Smooth muscle cell (in vitro differentiated cells): ENCODE data around the gene MYOCOS. TPM values are rescaled to one million over a fixed set of nuclear protein-coding genes. Genes with fewer than 3 reads are reported as not detected.
"Not testable (repeated sequence)": the region's sequence is repeated elsewhere in the genome, so short reads cannot be mapped to it uniquely, and the experiment has no call there.

Experiments
- DNase-seq: peaks from one replicate; lab custom pipeline; 2025; ENCODE audit not compliant: unreplicated experiment; lab: John Stamatoyannopoulos, UW
- H2AFZ ChIP-seq: fragments of 200-600 bp; sonication (generic); 2 replicates; pipeline ENCODE4 v1.6.0; 2016; ENCODE audit warnings: antibody characterized with exemption, low read depth, mild to moderate bottlenecking
- H3F3A ChIP-seq: fragments of 200-600 bp; sonication (generic); 2 replicates; pipeline ENCODE4 v1.6.0; 2017; ENCODE audit warnings: antibody characterized with exemption, low read depth
- H3K27ac ChIP-seq: fragments of 200-600 bp; sonication (generic); 2 replicates; pipeline ENCODE4 v1.5.1; 2016; ENCODE audit warnings: low read depth, mild to moderate bottlenecking
- H3K27me3 ChIP-seq: fragments of 200-600 bp; sonication (generic); 2 replicates; pipeline ENCODE4 v1.6.1; 2016; ENCODE audit warnings: low read depth, mild to moderate bottlenecking
- H3K36me3 ChIP-seq: fragments of 200-600 bp; sonication (generic); 2 replicates; pipeline ENCODE4 v1.5.1; 2016; ENCODE audit warnings: low read depth
- H3K4me1 ChIP-seq: fragments of 200-600 bp; sonication (generic); 2 replicates; pipeline ENCODE4 v1.5.1; 2016; ENCODE audit warnings: low read depth
- H3K4me2 ChIP-seq: fragments of 200-600 bp; sonication (generic); 2 replicates; pipeline ENCODE4 v1.6.0; 2016; ENCODE audit warnings: mild to moderate bottlenecking
- H3K4me3 ChIP-seq: fragments of 200-600 bp; sonication (generic); 2 replicates; pipeline ENCODE4 v1.5.1; 2016; ENCODE audit warnings: mild to moderate bottlenecking
- H3K79me2 ChIP-seq: fragments of 200-600 bp; sonication (generic); 2 replicates; pipeline ENCODE4 v1.6.0; 2016; ENCODE audit warnings: low read depth, mild to moderate bottlenecking
- H3K9ac ChIP-seq: fragments of 200-600 bp; sonication (generic); 2 replicates; pipeline ENCODE4 v1.6.0; 2016; ENCODE audit warnings: low read depth
- H3K9me3 ChIP-seq: fragments of 200-600 bp; sonication (generic); replicated peaks from 2 replicates; pipeline ENCODE4 v1.5.1; 2016; ENCODE audit warnings: low read depth
- H4K20me1 ChIP-seq: fragments of 200-600 bp; sonication (generic); 2 replicates; pipeline ENCODE4 v1.6.0; 2016; ENCODE audit warnings: low read depth
- WGBS: methylation state at CpG from one replicate; pipeline ENCODE4 v1.1.7; 2016; ENCODE audit warnings: low lambda C conversion rate; 5-methylcytosine and 5-hydroxymethylcytosine counted together
- polyA plus RNA-seq: library from polyadenylated mRNA; unstranded; fragments of >200 nt; fragmentation: Nextera tagmentation; extraction: Ambion mirVana; gene quantifications from 2 replicates; pipeline ENCODE4 v1.2.1, GENCODE V29; 2016
- total RNA-seq: library from RNA; depleted of rRNA; stranded (reverse); fragments of >200 nt; gene quantifications from 2 replicates; pipeline ENCODE4 v1.2.3, GENCODE V29; 2014
- TF ChIP-seq, protein P1 (sequence below): fragments of 200-600 bp; sonication (generic); IDR thresholded peaks from 2 replicates; pipeline ENCODE4 v1.5.1; 2017; ENCODE audit warnings: borderline replicate concordance, mild to moderate bottlenecking, antibody characterized with exemption; ENCODE audit not compliant: insufficient read depth, poor library complexity, severe bottlenecking

MYOCOS gene
- total and polyA plus RNA-seq, 2 experiments from 2014 or later: not detected

DNA sequence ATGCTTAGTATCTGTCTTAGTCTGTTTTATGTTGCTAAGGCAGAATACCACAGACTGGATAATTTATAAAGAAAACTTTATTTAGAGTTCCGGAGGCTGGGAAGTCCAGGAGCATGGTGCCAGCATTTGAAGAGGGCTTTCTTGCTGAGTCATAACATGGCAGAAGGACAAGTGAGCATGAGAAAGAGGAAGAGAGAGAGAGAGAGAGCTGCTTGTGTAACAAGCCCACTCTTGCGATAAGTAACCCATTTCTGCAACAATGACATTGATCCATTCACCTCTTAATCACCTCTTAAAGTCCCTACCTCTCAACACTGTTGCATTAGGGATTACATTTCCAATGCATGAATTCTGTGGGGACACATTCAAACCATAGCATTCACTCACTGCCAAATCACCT, 11.7 kb upstream of the MYOCOS start:
- DNase-seq: no peak
- Histone ChIP-seq H3K27me3 (no peaks in the 10 kb centered on the region), H3K4me3 (no peak overlapping the region), H3K4me2 (no peak overlapping the region), H3K9ac (no peak overlapping the region), H3K36me3 (no peaks in the 10 kb centered on the region), H3K27ac (no peak overlapping the region), H3K9me3 (no peaks in the 10 kb centered on the region), H3K79me2 (no peaks in the 10 kb centered on the region), H3K4me1 (no peaks in the 10 kb centered on the region), H3F3A (no peaks in the 10 kb centered on the region), H4K20me1 (no peaks in the 10 kb centered on the region), H2AFZ (no peak overlapping the region)
- TF ChIP-seq, protein P1, sequence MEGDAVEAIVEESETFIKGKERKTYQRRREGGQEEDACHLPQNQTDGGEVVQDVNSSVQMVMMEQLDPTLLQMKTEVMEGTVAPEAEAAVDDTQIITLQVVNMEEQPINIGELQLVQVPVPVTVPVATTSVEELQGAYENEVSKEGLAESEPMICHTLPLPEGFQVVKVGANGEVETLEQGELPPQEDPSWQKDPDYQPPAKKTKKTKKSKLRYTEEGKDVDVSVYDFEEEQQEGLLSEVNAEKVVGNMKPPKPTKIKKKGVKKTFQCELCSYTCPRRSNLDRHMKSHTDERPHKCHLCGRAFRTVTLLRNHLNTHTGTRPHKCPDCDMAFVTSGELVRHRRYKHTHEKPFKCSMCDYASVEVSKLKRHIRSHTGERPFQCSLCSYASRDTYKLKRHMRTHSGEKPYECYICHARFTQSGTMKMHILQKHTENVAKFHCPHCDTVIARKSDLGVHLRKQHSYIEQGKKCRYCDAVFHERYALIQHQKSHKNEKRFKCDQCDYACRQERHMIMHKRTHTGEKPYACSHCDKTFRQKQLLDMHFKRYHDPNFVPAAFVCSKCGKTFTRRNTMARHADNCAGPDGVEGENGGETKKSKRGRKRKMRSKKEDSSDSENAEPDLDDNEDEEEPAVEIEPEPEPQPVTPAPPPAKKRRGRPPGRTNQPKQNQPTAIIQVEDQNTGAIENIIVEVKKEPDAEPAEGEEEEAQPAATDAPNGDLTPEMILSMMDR: no peak
- 93% methylated on average over 2 of the region's 2 CpGs for WGBS

DNA sequence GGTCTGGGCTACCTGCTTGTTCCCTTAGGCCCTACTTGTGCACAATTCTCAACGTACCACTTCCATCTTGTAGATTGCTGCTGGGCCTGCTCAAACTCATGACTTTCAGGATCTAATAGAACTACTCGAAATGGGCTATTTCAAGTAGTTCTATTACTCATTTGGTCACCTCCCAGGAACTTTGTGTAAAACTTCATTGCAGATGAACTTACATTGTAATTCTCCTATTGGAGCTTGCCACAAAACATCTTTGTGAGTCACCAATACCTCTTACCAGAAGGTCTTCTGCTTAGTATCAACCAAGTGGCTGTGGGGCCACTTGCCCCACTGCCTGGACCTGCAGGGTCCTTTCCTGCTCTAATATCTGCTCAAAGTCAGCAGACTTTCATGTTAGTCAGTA, 10.7 kb upstream of the MYOCOS start:
- H3K4me2 ChIP-seq: no peak overlapping the region
- no peaks in the 10 kb centered on the region for H3K36me3 ChIP-seq
- H3K4me1 ChIP-seq: no peaks in the 10 kb centered on the region
- no peaks in the 10 kb centered on the region for H3K9me3 ChIP-seq
- H3K79me2 ChIP-seq: no peaks in the 10 kb centered on the region
- TF ChIP-seq, protein P1: no peak
- 64% methylated on average over 2 of the region's 2 CpGs for WGBS
- no peak overlapping the region for H3K9ac ChIP-seq
- DNase-seq: no peak
- no peaks in the 10 kb centered on the region for H4K20me1 ChIP-seq
- no peak overlapping the region for H3K27ac ChIP-seq
- H3F3A ChIP-seq: no peaks in the 10 kb centered on the region
- no peaks in the 10 kb centered on the region for H3K27me3 ChIP-seq
- no peak overlapping the region for H2AFZ ChIP-seq
- H3K4me3 ChIP-seq: no peak overlapping the region

DNA sequence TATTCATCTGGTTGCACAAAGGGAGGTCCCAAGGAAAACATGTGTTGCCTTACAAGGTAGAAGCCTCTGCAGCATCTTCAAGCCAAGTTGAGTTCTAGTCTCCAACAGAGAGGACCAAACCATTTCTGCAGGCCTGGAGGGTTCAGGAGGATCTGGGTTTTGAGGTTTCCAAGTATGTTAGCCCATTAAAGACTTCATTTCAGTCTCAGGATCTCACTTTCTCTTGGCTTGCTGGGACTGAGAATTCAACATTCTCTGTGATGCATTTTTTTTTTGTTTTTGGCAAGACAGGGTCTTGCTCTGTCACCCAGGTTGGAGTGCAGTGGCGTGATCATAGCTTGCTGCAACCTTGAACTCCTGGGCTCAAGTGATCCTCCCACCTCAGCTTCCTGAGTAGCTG, 8.8 kb upstream of the MYOCOS start:
- Histone ChIP-seq H4K20me1 (no peaks in the 10 kb centered on the region), H3K27me3 (no peaks in the 10 kb centered on the region), H3K4me3 (no peak overlapping the region), H3K27ac (no peak overlapping the region), H3K9me3 (no peaks in the 10 kb centered on the region), H3F3A (no peaks in the 10 kb centered on the region), H3K4me1 (no peaks in the 10 kb centered on the region), H3K79me2 (no peaks in the 10 kb centered on the region), H3K9ac (no peak overlapping the region), H3K36me3 (no peaks in the 10 kb centered on the region), H2AFZ (no peak overlapping the region), H3K4me2 (no peak overlapping the region)
- 95% methylated on average over 1 of the region's 1 CpG for WGBS
- TF ChIP-seq, protein P1: no peak
- DNase-seq: no peak

DNA sequence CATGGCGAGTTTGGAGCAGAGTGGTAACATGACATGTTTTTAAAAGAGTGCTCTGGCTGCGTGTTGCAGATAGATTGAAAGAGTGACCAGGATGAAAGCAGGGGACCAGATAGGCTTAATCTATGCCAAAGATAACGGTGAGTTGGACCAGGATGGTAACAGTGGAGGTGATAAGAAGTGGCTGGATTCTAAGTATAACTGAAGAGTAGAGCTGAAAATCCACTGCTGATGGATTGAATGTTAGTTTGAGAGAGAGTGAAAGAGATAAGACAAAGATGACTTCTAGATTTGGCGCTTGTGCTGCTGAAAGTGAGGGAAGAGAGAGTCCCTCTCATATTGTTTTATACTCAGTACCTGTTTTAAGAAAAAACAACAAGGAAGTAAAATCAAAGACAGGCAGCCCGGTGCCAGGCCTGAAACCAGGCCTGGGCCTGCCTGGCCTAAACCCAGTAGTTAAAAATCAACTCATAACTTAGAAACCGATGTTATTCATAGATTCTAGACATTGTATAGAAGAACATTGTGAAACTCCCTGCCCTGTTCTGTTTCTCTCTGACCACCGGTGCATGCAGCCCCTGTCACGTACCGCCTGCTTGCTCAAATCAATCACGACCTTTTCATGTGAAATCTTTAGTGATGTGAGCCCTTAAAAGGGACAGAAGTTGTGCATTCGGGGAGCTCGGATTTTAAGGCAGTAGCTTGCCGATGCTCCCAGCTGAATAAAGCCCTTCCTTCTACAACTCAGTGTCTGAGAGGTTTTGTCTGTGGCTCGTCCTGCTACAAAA, 6.7 kb upstream of the MYOCOS start:
- H3K4me1 ChIP-seq, H3K36me3 ChIP-seq, DNase-seq, H3F3A ChIP-seq, H3K4me2 ChIP-seq, H2AFZ ChIP-seq, H3K9ac ChIP-seq, H4K20me1 ChIP-seq, H3K27ac ChIP-seq, H3K9me3 ChIP-seq, H3K79me2 ChIP-seq, H3K27me3 ChIP-seq, H3K4me3 ChIP-seq: not testable (repeated sequence)
- WGBS: 79% methylated on average over 14 of the region's 14 CpGs
